Activated naive CD8-positive, alpha-beta T cell treated with anti-CD3 and anti-CD28 coated beads, Interleukin-2, amount 50 U/mL, for 16 hours (primary cell): ENCODE measurements around the gene CSNK1A1L.
"Not testable (repeated sequence)": the region's sequence is repeated elsewhere in the genome, so short reads cannot be mapped to it uniquely, and the experiment has no call there.

Experiments
- DNase-seq: peaks from one replicate; pipeline ENCODE4 v3.0.0-alpha.2; 2020; ENCODE audit warnings: low read depth, low spot score

The CSNK1A1L gene

DNA sequence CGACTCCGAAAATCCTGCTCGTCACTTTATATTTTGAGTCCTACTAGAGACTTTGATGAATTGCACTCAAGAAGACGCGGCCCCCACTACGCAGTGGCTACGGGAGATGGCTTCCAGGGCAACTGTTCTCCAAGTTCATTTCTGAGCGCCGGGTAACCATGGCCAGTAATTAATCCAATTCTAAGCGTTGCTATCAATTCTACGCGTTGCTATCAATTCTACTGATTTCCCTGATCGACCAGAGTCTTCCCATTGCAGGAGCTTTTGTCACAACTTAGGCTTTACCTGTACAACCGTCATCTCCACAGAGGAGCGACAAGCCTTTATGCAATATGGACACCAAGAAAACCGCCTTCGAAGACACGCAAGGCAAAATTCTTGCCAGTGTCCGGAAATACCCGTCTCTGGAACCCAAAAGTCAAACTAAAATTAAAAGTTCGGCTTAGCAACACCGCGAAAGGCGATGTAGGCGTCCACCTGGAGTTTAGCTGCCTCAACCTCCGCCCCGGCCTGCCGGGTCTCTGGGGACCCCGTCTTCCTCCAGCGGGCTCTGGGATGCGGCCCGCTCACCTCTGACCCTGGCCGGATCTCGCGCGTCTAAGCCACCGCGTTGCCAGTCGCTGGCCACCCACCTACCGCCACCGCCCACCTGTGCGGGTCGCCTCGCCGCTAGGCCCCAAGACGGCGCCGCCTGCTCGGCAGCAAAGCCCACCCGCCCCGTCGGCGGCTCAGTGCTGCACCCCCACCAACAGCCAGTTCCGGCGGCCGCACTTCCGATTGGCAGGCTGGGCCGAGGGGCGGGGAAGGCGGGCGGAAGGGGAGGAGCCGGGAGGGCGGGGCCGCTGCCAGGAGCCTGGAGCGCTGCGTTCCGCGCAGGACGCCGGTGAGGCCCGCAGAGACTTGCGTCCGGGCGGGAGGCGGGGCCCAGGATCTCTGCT is 46.3 kb downstream of the CSNK1A1L start, which contains the start of gene SUPT20H:
TSS of gene SUPT20H (minus strand) at position 779 of the 938 bp plus-strand sequence. CDS start 8,198 bp downstream, outside the sequence.
- peak; percentile 94 for DNase-seq

DNA sequence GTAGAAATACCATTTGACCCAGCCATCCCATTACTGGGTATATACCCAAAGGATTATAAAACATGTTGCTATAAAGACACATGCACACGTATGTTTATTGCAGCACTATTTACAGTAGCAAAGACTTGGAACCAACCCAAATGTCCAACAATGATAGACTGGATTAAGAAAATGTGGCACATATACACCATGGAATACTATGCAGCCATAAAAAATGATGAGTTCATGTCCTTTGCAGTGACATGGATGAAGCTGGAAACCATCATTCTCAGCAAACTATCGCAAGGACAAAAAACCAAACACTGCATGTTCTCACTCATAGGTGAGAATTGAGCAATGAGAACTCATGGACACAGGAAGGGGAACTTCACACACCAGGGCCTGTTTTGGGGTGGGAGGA is 49.2 kb downstream of the CSNK1A1L start:
- DNase-seq, result not testable (repeated sequence)
